ENCODE results near the gene RGS6.

The RGS6 gene

GRCh38 chr14:72169521-72169920 lies 237.3 kb downstream of the RGS6 start:
- no peak for DNase-seq

DNA sequence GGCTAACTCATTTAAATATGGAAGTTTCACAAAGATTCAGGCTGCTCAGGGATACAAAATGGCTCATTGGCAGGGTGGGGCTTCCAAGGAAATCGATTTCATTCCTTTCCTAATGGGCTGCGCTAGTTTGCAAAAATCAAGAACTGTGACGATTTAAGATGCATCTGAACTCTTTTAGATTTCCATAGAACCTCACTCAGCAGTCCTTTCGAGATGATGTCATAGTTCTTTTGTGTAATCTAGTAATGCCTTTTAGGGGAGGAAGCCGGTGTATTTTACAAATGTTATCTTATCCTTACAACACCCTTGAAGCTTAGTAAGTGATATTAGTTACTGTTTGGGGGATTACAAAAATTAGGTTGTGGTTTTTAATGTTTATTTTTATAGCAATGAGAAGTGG lies 239.8 kb downstream of the RGS6 start:
- no peak for DNase-seq

GRCh38 chr14:72172597-72172996 lies 240.4 kb downstream of the RGS6 start:
- DNase-seq: no peak

- DNase-seq: no peak
These were observed 240.9 kb downstream of the RGS6 start for GRCh38 chr14:72173038-72173720.

DNA sequence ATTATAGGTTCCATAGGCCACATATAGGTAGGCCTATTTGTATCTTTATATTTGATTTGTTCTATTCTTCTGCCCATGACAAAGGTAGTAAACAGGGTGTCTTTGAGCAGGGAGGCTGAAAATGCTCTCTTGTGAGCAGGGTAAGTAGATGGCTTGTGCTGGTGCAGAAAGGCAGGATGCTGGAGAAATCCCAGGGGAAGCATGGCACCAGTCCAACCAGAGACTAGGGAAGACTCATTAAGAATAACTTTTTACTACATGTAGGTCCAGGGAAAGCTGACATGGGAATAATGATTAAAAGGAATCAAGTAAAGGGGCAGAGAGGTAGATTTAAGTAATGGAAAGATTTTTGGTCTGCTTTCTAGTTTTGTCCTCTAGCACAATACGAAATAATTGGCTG lies 245.0 kb downstream of the RGS6 start:
- no peak for DNase-seq

DNA sequence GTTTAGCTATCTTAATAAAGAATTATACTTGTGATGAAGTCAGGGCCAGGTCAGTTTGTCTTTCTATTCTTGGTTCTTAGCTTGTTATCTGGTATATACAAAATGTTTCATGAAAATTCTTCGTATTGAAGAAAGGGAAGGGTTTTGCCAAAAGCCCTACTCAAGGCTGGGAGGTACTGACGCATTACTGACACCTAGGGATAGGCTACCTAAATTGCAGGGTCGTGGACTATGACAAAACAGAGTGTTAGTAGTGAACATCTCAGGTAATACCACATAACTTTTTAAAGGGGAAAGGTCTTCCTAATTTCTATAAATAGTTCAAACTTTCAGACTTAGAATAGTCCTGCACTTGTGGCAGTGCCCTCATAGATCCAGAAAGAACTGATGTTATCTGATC lies 246.3 kb downstream of the RGS6 start:
- DNase-seq: no peak

GRCh38 chr14:72182708-72183432 lies 250.6 kb downstream of the RGS6 start:
- no peak for DNase-seq

- no peak for DNase-seq
These were observed 251.4 kb downstream of the RGS6 start for GRCh38 chr14:72183631-72184030.

DNA sequence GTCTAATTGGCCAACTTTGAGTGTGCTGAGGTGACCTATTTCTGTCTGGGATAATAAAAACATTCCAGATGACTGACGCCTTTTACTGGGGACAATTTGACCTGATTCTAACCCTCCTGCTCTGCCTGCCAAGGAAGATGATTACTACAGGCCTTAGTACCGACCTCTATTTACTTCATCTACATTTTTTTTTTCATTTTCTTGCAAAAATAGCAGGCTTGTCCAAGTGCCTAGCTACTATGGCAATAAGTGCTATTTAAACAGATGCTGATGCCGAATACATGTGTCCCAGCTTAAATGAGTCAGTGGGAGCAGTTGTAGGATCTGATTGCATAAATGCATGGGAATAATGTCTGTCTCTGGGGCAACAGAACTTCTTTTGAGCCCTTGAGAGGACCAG lies 254.3 kb downstream of the RGS6 start:
- no peak for DNase-seq

DNA sequence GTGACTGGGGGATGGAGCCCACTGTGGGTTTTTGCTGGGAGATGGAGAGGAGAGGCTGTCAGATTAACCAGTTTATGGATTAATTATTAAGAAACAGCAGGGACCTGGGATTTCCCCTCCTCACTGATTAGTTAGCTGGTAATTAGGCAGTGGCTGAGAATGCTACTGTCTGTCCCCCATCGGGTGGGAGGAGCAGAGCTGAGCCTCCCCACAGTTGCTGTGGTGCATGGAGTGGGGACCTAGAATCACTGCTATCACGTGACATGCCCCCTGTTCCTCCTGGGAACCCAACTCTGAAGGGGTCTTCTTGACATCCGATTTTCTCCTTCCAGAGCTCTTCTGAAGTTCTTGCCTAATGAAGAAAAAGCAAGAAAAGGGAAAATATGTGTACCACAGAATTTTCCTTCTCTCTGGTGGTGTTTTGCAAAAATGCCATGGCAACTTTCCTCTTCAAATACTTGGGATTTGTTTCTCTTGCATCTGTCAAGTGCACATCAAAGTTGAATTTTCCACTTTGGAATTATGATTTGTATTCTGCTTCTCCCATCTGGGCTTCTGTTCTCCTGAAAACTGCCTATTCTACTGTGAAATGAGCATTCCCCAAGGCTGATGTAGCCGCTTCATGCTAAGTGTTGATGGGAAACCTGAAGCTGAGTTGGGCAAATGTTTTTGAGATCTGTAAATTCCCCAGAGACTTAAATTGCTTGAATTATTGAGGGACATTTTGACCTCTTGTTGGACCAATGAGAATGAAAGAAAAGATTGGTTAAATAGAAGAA lies 264.2 kb downstream of the RGS6 start:
- no peak for DNase-seq

- DNase-seq: no peak
These were observed 269.4 kb downstream of the RGS6 start for GRCh38 chr14:72201645-72202044.

DNA sequence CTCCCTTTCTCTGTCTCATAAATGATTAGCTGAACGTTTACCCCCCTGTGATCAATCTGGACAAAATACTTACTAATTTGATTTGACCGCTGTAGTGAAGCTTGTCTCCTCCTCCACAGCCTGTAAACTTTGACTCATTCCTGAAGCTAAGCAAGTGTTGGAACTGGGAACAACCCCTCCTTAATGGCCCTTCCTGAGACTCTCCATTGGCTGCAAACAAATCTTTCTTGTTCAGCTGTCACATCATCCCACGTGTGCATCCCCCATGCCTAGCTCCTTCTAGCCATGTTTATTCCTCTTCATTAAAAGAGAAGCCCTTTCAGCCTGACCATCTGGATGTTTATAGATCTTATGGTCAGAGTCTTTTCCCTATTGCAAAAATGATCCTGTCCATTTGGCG lies 281.2 kb downstream of the RGS6 start:
- no peak for DNase-seq

GRCh38 chr14:72215080-72215479 lies 282.9 kb downstream of the RGS6 start:
- DNase-seq: no peak

- no peak for DNase-seq
These were observed 284.9 kb downstream of the RGS6 start for GRCh38 chr14:72217135-72217534.

GRCh38 chr14:72222046-72222445 lies 289.8 kb downstream of the RGS6 start:
- no peak for DNase-seq

- DNase-seq: no peak
These were observed 304.4 kb downstream of the RGS6 start for GRCh38 chr14:72236629-72237028.

DNA sequence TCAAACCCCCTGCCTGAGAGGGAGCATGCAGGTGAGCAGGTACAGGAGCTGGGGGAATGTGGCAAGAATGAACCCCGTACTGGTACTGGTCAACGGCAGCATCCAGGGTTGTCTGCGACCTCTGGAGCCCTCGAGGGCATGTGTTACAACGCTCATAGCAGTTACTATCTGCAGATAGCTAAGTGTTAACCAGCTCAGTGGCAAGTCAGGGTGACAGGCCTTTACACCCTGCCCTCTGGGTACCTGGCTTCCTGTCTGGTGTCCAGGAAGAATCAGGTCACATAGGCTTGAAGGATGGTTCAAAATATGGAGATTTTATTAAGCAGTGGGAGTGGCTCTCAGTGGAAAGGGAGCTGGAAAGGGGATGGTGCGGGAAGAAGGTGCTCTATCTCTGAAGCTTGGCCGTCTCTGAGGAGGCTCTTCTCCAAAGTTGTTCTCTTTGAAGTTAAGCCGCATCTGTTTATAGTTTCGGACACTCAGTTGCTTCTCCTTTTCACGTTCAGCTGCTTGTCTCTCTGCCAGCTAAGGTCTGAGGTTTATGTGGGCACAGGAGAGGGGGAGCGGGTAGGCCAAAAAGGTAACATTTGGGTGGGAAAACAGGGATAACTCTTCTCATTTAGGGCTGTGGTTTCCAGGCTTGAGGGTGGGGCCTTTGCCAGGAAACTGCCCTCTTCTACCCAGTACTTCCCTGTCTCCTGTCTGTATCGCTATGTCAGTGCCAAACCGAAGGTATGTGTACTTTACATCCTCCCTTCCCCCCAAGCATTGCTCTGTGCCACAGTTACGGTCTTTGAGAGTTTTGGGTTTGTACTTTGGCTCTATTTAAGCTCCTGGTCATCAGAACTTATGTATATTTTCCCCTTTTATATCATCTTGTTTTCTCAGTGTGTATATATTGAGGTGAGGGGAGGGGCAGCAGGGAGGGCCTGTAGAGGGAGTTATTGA lies 305.8 kb downstream of the RGS6 start:
- DNase-seq: no peak

DNA sequence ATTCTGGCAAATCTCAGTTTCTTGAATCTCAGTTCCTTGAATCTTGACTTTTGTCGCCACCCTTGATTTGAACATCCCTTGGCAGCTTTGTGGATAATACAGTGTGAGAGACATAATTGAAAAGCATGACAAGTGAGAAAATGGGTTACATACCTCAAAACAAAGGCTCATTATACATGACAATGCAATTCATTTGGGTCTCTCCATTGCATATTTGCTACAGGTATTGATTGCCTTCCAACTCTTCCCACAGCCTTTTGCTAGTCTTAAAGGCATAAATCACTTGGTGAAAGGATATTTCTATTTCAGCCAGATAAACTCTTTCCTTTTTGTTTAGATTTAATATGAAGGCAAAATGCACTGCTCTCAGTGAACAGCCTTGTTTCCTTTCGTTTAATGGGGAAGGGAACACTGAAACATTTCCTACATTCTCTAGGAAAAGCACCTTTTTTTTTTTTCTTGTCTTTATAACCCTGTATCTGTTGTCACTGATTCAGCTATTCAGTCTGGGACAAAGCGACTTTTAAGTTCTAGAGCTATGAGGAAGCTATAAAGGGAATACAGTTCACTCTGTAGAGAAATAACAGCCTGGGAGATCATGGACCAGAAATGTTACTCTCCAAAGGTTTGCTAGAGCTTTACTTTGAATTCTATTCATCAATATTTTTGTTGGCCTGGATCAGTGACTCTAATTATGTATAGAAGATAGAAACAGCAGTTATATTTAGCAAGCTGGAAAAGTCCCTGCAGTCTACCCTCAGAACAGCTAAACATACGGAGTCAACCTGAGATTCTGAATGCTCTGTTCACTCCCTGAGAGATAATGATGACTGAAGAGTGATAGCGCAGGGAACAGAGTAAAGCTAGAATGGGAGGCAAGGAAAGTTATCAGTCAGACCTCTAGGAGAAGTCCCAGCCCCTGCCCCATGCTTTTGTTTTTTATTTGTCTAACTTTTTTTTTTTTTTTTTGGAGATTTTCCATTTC lies 311.4 kb downstream of the RGS6 start:
- DNase-seq: no peak

- no peak for DNase-seq
These were observed 315.8 kb downstream of the RGS6 start for GRCh38 chr14:72247896-72248465.

GRCh38 chr14:72253503-72253902 lies 321.3 kb downstream of the RGS6 start:
- no peak for DNase-seq
